ENCODE results near the gene GLIPR2.

Gene GLIPR2

GRCh38 chr9:36207016-36207415 lies 70.5 kb downstream of the GLIPR2 start:
- DNase-seq, result no peak

DNA sequence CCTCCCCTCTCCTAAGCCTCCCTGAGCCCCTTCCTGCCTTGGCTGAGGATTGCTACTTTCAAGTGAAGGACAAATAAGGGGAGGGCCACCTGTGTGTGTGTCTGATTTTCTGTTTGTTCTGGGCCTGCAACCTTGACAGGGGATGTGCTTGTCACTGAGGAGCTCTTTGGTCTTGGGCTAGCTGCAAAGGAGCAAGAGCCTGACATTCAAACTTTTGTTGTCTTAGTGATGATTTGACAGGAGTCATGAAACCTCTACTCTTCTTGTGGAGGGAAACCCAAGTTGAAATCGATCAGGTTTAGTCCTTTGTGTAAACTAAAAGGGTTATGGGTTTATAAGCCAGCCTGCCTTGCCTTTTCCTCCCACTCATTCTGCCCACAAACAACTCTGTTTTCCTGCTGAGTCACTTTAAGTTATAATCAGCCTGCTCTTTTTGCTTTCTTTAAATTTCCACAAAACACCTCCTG lies 71.0 kb downstream of the GLIPR2 start:
- DNase-seq, result no peak

DNA sequence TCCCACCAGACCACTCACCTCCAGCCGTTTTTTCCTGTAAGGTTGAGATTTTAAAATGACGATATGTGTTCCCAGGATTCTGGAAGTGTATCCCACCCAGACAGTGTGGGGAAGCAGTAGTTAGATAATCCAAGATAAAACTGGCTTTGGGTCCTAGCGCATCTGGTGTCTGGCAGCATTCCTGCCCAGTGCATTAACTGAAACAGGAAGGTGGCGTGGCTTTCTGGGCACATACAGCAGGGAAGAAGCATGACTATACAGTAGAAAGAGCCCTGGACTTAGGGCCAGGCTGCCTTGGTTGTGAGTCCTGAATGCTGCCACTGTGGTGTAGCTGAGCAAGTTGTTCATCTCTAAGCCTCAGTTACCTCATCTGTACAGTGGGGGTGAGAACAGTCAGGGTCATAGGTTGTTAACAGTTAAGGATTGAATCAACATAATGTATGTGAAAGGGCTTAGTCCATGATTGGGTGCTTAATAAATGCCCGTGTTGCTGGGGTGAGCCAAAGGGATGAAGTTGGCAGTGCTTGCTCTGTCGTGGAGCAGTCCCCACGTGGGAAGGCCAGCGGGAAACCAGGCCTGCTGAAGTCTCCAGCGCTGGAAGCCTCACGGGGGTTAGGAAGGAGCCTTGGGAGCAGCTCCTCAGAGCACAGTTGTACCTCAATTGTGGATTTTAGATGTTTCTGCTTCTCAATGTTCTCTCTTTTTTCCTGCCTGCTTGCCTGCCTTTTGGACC lies 72.2 kb downstream of the GLIPR2 start:
- DNase-seq, result no peak

- DNase-seq, result no peak
Measured at GRCh38 chr9:36210722-36211121, 74.2 kb downstream of the GLIPR2 start.

GRCh38 chr9:36211510-36211909 lies 75.0 kb downstream of the GLIPR2 start:
- no peak for DNase-seq

- DNase-seq, result no peak
Measured at GRCh38 chr9:36213387-36213786, 76.9 kb downstream of the GLIPR2 start.

Data from right forelimb (tissue), 1 donor.